Measurements from ENCODE around the gene GABRE.
"Not testable (repeated sequence)": the region's sequence is repeated elsewhere in the genome, so short reads cannot be mapped to it uniquely, and the experiment has no call there.

GABRE gene

DNA sequence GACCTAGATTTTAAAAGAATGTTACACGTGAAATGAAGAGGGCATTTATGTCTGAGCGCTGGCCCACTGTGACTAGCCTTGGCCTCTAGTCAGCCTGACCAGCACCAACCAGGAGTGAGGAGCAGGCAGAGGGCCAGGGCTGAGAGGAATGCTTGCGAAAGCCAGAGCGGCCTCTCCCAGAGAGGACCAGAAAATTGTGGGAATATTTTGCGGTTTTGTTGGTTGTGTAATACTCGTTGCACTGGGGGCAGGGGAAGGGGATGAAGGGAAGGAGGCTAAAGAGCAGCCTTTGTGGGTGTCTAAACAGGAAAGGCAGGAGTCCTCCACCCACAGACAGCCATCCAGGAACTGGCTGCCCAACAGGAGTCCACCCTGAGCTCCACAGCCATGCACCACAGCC, 3.8 kb downstream of the GABRE start:
- no peak for DNase-seq (ENCODE audit: low read depth in 2 of 3, low spot score in 1 of 3)

DNA sequence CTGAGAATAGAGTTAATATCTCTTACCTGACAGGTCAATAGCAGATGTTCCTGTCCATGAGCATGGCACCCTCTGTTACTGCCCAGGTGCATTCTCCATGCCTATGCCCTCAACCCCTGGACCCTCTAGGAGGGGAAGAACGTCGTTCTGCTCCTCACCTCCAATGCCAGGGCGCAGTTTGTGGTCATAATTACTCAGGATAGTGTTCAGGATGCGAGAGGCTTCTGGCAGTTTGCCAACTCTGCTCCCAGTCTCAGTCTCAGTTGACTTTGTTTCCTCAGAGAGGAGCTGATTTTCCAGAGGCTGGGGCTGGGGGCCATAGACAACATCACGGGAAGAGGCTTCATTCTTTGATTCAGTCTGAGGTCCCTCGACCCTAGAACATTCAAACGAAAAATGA, 4.4 kb downstream of the GABRE start:
- DNase-seq (ENCODE audit: low read depth in 2 of 3, low spot score in 1 of 3): no peak

DNA sequence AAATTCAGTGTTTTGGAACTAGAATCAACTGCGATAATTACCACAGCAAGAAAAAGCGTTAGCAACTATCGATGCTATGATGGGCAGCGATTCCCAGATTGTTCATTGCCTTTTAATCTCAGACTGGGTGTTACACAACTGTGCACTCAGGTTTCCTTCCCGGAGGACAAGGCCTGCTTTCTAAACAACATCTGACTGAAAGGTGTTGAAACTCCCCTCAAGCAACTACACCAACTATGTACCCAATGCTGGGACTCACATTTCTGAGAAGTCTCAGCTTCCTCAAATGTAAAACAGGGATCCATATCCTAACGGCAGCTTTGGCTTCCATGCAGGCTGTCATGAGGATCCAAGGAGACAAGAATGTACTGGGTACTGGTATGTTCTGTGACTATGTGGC, 8.2 kb downstream of the GABRE start:
- no peak for DNase-seq (ENCODE audit: low read depth in 2 of 3, low spot score in 1 of 3)

DNA sequence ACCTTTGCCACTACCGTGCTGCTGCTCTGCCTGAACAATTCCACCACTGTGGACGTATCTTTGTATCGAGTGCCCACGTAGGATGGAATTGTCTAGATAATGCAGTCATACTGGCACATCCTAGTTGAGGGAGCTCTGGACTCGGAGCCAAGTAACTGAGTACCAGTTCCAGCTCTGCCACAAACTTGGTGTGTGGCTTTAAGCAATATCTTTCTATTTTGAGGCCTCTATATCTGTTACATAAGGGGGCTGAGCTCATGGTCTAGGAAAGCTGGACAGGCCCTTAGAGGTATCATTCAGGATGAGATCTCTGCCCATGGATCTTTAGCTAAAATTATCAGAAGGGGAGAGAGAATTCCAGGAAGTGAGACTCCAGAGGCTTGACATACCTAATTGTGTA, 12.4 kb downstream of the GABRE start:
- DNase-seq (ENCODE audit: low read depth in 2 of 3, low spot score in 1 of 3): no peak

GRCh38 chrX:151958101-151958500, 16.4 kb downstream of the GABRE start:
- no peak for DNase-seq (ENCODE audit: low read depth in 2 of 3, low spot score in 1 of 3)

DNA sequence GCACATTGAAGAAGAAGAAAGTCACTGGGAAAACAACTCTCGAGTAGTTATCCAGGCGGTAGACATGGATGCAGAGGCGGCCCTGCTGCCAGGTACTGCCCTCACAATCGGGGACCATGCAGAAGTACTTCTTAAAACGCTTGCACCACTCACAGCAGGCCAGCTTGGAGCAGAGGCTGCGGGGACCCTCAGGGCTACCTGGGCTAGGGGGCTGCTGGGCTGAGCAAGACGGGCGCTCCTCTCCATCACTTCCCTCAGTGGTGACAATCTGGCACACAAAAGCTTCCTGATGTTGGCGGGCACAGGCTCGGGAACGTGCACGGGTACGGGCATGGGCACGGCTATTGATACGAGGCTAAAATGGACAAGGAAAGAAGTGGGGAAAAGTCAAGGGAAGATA, 19.7 kb downstream of the GABRE start:
- DNase-seq (ENCODE audit: low read depth in 2 of 3, low spot score in 1 of 3): no peak

- DNase-seq (ENCODE audit: low read depth in 2 of 3, low spot score in 1 of 3): no peak
Measured at GRCh38 chrX:151938172-151938571, 36.3 kb downstream of the GABRE start.

- DNase-seq (ENCODE audit: low read depth in 2 of 3, low spot score in 1 of 3): no peak
Measured at GRCh38 chrX:151935358-151935757, 39.1 kb downstream of the GABRE start.

DNA sequence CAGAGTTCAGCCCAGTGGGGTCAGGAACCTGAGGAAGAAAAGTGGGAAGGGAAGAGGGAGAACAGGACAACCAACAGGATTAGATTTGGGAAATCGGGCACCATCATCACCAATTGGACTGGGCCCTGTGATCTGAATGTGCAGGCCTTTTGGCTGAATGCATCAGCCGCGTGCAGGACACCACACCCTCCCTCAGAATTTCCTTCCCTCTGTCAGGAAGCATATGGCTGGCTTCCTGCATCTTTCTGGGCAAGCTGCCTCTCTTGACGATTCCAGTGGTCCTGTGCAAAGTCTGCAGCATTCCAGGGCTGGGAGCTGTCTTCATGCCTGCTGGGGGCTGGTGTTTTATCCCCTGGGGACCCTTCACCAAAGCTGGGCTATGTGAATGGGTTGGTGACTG, 45.4 kb downstream of the GABRE start:
- DNase-seq (ENCODE audit: low read depth in 2 of 3, low spot score in 1 of 3): no peak

DNA sequence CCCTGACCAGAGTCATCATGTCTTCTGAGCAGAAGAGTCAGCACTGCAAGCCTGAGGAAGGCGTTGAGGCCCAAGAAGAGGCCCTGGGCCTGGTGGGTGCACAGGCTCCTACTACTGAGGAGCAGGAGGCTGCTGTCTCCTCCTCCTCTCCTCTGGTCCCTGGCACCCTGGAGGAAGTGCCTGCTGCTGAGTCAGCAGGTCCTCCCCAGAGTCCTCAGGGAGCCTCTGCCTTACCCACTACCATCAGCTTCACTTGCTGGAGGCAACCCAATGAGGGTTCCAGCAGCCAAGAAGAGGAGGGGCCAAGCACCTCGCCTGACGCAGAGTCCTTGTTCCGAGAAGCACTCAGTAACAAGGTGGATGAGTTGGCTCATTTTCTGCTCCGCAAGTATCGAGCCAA, 50.8 kb downstream of the GABRE start:
- no peak for DNase-seq (ENCODE audit: low read depth in 2 of 3, low spot score in 1 of 3)

GRCh38 chrX:151922692-151923091, 51.8 kb downstream of the GABRE start:
- no peak for DNase-seq (ENCODE audit: low read depth in 2 of 3, low spot score in 1 of 3)

DNA sequence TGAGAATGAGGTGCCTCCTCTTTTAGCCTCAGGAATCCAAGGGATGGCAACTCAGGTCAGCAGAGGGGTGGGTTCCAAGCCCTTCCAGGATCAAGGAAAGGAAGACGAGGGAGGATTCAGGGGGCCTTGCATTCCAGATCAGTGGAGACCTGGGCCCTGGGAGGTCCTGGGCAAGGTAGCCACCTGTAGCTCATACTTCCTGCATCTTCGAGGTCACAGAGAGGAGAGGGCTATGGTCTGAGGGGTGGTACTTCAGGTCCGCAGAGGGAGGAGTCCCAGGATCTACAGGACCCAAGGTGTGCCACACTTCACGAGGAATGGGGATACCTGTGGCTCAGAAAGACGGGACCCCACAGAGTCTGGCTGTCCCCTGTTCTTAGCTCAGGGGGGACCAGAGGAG, 52.6 kb downstream of the GABRE start:
- no peak for DNase-seq (ENCODE audit: low read depth in 2 of 3, low spot score in 1 of 3)

DNA sequence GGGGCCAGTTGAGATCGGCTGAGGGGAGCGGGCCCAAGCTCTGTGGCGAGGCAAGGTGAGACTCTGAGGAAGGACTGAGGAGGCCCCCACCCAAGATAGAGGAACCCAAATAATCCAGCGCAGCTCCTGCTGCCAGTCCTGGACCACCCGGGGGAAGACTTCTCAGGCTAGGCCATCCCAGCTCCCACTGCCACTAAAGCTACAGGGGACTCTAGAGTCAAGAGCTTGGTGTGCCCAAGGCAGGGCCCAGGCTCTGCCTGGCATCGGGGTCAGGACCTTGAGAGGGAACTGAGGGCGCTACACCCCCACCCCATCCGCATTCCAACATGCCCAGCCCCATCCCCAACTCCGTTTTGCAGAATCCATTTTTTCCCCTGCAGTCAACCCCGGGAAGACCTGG, 53.2 kb downstream of the GABRE start:
- DNase-seq (ENCODE audit: low read depth in 2 of 3, low spot score in 1 of 3): no peak

DNA sequence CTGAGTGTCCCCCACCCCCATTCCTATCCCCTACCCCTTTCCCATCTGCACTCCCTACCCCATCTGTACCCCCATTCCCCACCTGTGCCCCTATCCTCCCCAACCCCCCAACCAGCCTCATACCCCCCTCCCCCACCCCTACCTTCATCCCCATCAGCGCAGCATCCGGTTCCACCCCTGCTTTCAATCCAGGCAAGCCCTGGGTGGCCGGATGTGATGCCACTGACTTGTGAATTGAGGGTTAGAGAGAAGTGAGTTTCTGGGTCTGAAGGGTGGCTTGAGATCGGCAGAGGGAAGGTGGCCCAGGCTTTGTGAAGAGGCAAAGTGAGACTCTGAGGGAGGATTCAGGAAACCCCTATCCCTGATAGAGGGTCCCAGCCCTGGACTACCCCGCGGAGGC, 53.9 kb downstream of the GABRE start:
- no peak for DNase-seq (ENCODE audit: low read depth in 2 of 3, low spot score in 1 of 3)

GRCh38 chrX:151920101-151920500, 54.4 kb downstream of the GABRE start:
- no peak for DNase-seq (ENCODE audit: low read depth in 2 of 3, low spot score in 1 of 3)

- DNase-seq (ENCODE audit: low read depth in 2 of 3, low spot score in 1 of 3): no peak
Measured at GRCh38 chrX:151919610-151920009, 54.9 kb downstream of the GABRE start.

GRCh38 chrX:151918736-151919135, 55.7 kb downstream of the GABRE start:
- DNase-seq (ENCODE audit: low read depth in 2 of 3, low spot score in 1 of 3): not testable (repeated sequence)

GRCh38 chrX:151912780-151913179, 61.7 kb downstream of the GABRE start, which contains the start of gene MAGEA4:
MAGEA4 (plus strand) TSS chrX:151912889; CDS start chrX:151923665, 10,776 bp downstream.
- no peak for DNase-seq (ENCODE audit: low read depth in 2 of 3, low spot score in 1 of 3)

DNA sequence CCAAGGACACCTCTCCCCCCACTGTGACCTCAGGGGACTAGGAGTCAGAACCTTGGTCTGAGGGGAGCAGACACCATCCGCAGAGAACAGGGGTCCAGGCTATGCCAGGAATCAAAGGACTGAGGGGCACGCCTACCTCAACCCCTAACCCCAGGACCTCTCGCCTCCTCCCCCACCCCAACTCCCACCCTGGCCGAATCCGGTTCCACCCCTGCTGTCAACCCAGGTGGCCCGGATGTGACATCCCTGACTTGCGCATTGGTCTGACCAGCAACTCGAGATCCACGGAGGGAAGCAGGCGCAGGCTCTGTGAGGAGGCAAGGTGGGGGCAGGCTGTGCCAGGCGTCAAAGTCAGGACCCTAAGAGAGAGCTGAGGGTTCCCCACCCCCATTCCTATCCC, 62.3 kb downstream of the GABRE start:
- DNase-seq (ENCODE audit: low read depth in 2 of 3, low spot score in 1 of 3): no peak

GRCh38 chrX:151904989-151905388, 69.5 kb downstream of the GABRE start:
- no peak for DNase-seq (ENCODE audit: low read depth in 2 of 3, low spot score in 1 of 3)
